Esophagus muscularis mucosa (tissue), 4 donors: ENCODE results near the gene PHETA1.

Source experiments
- CTCF ChIP-seq, 3 experiments: fragments of 200-600 bp in 2 of 3; fragments of 450-650 bp in 1 of 3; sonication (generic) in 2 of 3; IDR thresholded peaks; one replicate each; pipeline ENCODE4 v1.5.1; 2017 to 2019; ENCODE audit warnings: antibody characterized with exemption in 3 of 3, mild to moderate bottlenecking in 2 of 3, moderate library complexity in 1 of 3
- EP300 ChIP-seq: sonication (generic); formaldehyde crosslinking; IDR thresholded peaks from one replicate; pipeline ENCODE4 v1.6.1; 2017; ENCODE audit warnings: antibody characterized with exemption
- POLR2A ChIP-seq: fragments of 450-650 bp; IDR thresholded peaks from one replicate; pipeline ENCODE4 v1.6.1; 2017; ENCODE audit warnings: antibody characterized with exemption, moderate library complexity, mild to moderate bottlenecking, low read depth
- POLR2AphosphoS5 ChIP-seq, 2 donors: sonication (generic); formaldehyde crosslinking; IDR thresholded peaks; one replicate each; pipeline ENCODE4 v1.6.1; 2017; ENCODE audit warnings: antibody characterized with exemption in 2 of 2

GRCh38 chr12:111411185-111411764, 42.4 kb upstream of the PHETA1 start:
- TF ChIP-seq CTCF (IDR thresholded peaks at IDR 0.05) (no peak), POLR2AphosphoS5 (IDR thresholded peaks at IDR 0.05) (no peak), POLR2A (no peak), EP300 (no peak)
